ENCODE results near the gene LDB2. TPM values are rescaled to one million over a fixed set of nuclear protein-coding genes. Genes with fewer than 3 reads are reported as not detected.

The LDB2 gene
- total and polyA plus RNA-seq, 7 donors, result 7.0 to 18.9 (median 10.1) TPM

DNA sequence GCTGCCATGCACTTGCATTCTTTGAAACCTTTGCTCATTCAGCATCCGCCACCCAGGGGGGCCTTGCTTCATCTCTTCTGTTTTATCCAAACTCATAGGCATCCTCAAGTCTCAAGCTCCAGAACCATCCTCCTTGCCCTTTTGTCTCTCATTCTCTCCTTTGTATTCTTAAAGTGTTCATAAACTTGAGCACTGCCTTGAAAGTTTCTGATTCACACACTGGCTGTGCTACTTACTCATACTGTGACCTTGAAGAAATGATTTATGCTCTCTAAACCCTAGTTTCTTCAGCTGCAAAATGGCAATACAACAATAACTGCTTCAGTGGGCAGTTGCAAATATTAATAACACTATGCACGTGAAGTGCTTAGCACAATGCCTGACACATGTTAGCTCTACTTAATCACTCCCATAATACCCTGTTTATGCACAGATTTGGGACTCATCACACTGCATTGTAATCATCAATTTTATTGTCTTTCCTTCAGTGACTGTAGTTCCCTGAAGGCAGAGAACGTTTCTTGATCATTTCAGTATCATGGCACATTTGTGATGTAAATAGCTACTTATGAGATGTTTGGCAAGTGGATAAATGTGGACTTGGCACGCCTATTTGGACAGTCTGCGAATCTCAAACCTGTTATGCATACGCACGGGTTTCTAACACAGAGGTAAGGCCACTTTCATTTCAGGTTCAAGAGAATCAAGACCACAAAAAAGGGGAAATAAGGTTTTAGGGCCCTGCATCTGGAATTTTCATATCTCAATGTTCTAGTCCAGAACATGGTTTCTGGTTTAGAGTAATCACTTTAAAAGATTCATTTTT lies 291.0 kb downstream of the LDB2 start:
- 63 to 65% (median 65%) methylated on average over 7 of the region's 7 CpGs for WGBS, 3 donors
- DNase-seq (no peak), ATAC-seq (no peak)
- TF ChIP-seq, protein P1, sequence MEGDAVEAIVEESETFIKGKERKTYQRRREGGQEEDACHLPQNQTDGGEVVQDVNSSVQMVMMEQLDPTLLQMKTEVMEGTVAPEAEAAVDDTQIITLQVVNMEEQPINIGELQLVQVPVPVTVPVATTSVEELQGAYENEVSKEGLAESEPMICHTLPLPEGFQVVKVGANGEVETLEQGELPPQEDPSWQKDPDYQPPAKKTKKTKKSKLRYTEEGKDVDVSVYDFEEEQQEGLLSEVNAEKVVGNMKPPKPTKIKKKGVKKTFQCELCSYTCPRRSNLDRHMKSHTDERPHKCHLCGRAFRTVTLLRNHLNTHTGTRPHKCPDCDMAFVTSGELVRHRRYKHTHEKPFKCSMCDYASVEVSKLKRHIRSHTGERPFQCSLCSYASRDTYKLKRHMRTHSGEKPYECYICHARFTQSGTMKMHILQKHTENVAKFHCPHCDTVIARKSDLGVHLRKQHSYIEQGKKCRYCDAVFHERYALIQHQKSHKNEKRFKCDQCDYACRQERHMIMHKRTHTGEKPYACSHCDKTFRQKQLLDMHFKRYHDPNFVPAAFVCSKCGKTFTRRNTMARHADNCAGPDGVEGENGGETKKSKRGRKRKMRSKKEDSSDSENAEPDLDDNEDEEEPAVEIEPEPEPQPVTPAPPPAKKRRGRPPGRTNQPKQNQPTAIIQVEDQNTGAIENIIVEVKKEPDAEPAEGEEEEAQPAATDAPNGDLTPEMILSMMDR (IDR thresholded peaks at IDR 0.05), result no peak
- intact Hi-C loops (cut with DNase I), result no loop called here
- Histone ChIP-seq H3K36me3 (ENCODE audit: insufficient read depth in 1 of 2, low read depth in 1 of 2) (no peaks in the 10 kb centered on the region), H3K27me3 (ENCODE audit: insufficient read depth in 3 of 3, low read length in 2 of 3) (no peaks in the 10 kb centered on the region), H3K4me1 (no peaks in the 10 kb centered on the region), H3K4me3 (no peak overlapping the region), H3K27ac (no peak overlapping the region), H3K9me3 (no peaks in the 10 kb centered on the region)

DNA sequence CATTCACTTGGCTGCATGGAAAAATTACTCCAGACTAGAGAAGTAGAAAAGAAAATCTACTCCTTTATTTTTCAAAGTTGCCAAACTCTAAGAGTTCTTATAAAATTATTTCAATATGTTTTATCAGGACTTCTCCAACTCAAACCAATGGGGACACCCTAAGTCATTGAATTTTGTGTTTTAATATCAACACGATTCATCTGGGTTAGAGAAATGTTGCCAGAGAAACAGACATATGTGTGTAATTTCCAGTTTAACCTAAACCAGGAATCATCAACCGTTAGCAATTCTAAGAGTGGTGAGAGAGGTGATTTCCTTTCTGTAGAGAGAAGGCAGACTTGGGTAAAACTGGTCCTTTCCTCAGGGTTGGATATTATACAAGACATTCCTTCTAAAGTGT lies 291.8 kb downstream of the LDB2 start:
- intact Hi-C loops (cut with DNase I), result no loop called here
- TF ChIP-seq, protein P1 (IDR thresholded peaks at IDR 0.05), result no peak
- H3K4me3 ChIP-seq, result no peak overlapping the region

DNA sequence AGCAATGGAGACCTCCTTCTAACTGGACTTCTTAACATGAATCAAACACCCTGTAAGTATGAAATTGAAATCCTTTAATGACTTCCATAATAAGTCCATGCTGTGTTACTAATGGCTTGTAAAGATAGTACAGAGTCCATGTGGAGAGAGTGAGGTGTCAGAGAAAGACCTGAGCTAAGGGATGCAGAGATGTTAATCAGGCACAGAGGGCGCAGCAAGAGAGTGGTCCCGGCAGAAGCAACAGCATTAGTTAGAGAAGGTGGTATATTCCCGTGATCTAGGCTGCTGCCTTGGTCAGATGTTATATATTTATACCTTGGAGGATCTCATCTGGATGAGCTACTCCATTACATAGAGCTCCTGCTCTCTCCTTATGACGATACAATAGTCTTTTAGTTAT lies 295.3 kb downstream of the LDB2 start:
- H3K9me3 ChIP-seq, result no peaks in the 10 kb centered on the region
- H3K4me3 ChIP-seq, result no peak overlapping the region
- TF ChIP-seq, protein P1 (IDR thresholded peaks at IDR 0.05), result no peak
- no peak for DNase-seq
- intact Hi-C loops (cut with DNase I), result no loop called here
- no peaks in the 10 kb centered on the region for H3K27me3 ChIP-seq (ENCODE audit: insufficient read depth in 3 of 3, low read length in 2 of 3)
- WGBS, 3 donors, result 64 to 95% (median 72%) methylated on average over 4 of the region's 4 CpGs
- ATAC-seq, result no peak
- no peak overlapping the region for H3K27ac ChIP-seq
- H3K4me1 ChIP-seq, result no peaks in the 10 kb centered on the region
- H3K36me3 ChIP-seq (ENCODE audit: insufficient read depth in 1 of 2, low read depth in 1 of 2), result no peaks in the 10 kb centered on the region

More for the DNA sequence above, 291.8 kb downstream of the LDB2 start:
- WGBS, 3 donors, result 68 to 79% (median 69%) methylated on average over 2 of the region's 2 CpGs
- Histone ChIP-seq H3K27me3 (ENCODE audit: insufficient read depth in 3 of 3, low read length in 2 of 3) (no peaks in the 10 kb centered on the region), H3K4me1 (no peaks in the 10 kb centered on the region), H3K27ac (no peak overlapping the region), H3K36me3 (ENCODE audit: insufficient read depth in 1 of 2, low read depth in 1 of 2) (no peaks in the 10 kb centered on the region), H3K9me3 (no peaks in the 10 kb centered on the region)
- no peak for ATAC-seq
- no peak for DNase-seq

DNA sequence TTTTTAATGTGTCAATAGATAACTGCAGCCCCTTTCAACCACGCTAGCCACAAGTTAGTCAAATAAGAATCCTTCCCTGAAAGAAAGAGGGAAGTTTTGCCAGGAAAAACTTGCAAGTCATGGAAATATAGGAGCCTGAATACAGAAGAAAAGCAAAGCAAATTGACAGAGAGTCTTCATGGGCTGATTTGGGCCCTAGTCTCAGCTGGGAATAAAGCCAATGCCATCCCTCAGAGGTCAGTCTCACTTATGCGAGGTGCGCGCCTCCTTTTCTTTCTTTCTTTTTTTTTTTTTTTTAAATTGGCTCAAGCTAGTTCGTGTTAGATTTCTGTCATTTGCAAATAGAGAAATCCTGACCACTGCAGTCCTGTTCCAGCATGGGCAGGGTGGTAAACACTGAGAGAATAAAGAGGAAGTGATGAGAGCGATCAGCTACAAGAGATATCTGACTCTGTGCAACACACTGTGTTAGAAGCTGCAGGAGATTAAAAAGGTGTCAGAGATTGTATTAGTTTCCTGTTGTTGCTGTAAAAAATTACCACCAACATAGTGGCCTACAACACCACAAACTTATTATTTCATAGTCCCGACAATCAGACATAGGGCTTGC lies 299.7 kb downstream of the LDB2 start:
- no peaks in the 10 kb centered on the region for H3K27me3 ChIP-seq (ENCODE audit: insufficient read depth in 3 of 3, low read length in 2 of 3)
- 62 to 68% (median 65%) methylated on average over 7 of the region's 7 CpGs for WGBS, 3 donors
- TF ChIP-seq, protein P1 (IDR thresholded peaks at IDR 0.05), result no peak
- no peak for DNase-seq
- intact Hi-C loops (cut with DNase I), result no loop called here
- H3K36me3 ChIP-seq (ENCODE audit: insufficient read depth in 1 of 2, low read depth in 1 of 2), result no peaks in the 10 kb centered on the region
- H3K4me3 ChIP-seq, result no peak overlapping the region
- H3K9me3 ChIP-seq, result no peaks in the 10 kb centered on the region
- H3K4me1 ChIP-seq, result no peaks in the 10 kb centered on the region
- no peak for ATAC-seq
- H3K27ac ChIP-seq, result no peak overlapping the region

Measured in psoas muscle (tissue), 8 donors.